Activated CD8-positive, alpha-beta memory T cell treated with anti-CD3 and anti-CD28 coated beads for 1 hour (primary cell): ENCODE measurements around the gene KLHL21.
"Not testable (repeated sequence)": the region's sequence is repeated elsewhere in the genome, so short reads cannot be mapped to it uniquely, and the experiment has no call there.

ENCODE experiments used
- DNase-seq, 2 donors: peaks; one replicate each; pipeline ENCODE4 v3.0.0-alpha.2; 2020; ENCODE audit warnings: low read depth in 1 of 2; ENCODE audit errors: extremely low read depth in 1 of 2

Gene KLHL21

GRCh38 chr1:6585081-6585722 is 17.5 kb downstream of the KLHL21 start:
- DNase-seq = no peak

- no peak for DNase-seq
Observed at GRCh38 chr1:6584126-6585080, 18.3 kb downstream of the KLHL21 start.

GRCh38 chr1:6582370-6582769 is 20.3 kb downstream of the KLHL21 start:
- DNase-seq = no peak

- no peak for DNase-seq
Observed at GRCh38 chr1:6581561-6582305, 20.9 kb downstream of the KLHL21 start.

- no peak for DNase-seq
Observed at GRCh38 chr1:6580593-6581409, 21.9 kb downstream of the KLHL21 start.

GRCh38 chr1:6580119-6580592 is 22.5 kb downstream of the KLHL21 start:
- DNase-seq = no peak

GRCh38 chr1:6579374-6580118 is 23.1 kb downstream of the KLHL21 start, which contains the start of gene ZBTB48:
Gene ZBTB48, plus strand, starts transcription at chr1:6579994. Its CDS starts 616 bp downstream, at chr1:6580610.
- peak; percentile 90 to 95 for DNase-seq

GRCh38 chr1:6578624-6579373 is 23.9 kb downstream of the KLHL21 start:
- DNase-seq = no peak

GRCh38 chr1:6577831-6578525 is 24.7 kb downstream of the KLHL21 start:
- DNase-seq = no peak

- DNase-seq = no peak
Observed at GRCh38 chr1:6574818-6575217, 27.9 kb downstream of the KLHL21 start.

- DNase-seq = no peak
Observed at GRCh38 chr1:6574025-6574620, 28.5 kb downstream of the KLHL21 start.

- no peak for DNase-seq
Observed at GRCh38 chr1:6572653-6573383, 29.9 kb downstream of the KLHL21 start.

- DNase-seq = no peak
Observed at GRCh38 chr1:6570987-6571386, 31.7 kb downstream of the KLHL21 start.

GRCh38 chr1:6570100-6570499 is 32.6 kb downstream of the KLHL21 start:
- no peak for DNase-seq

- DNase-seq = no peak
Observed at GRCh38 chr1:6569033-6569432, 33.6 kb downstream of the KLHL21 start.

GRCh38 chr1:6560267-6560666 is 42.4 kb downstream of the KLHL21 start:
- DNase-seq = no peak

- DNase-seq = not testable (repeated sequence)
Observed at GRCh38 chr1:6559161-6559560, 43.5 kb downstream of the KLHL21 start.
